GM18867 (cell line): ENCODE results near the gene PHGDH.
"Not testable (repeated sequence)": the region's sequence is repeated elsewhere in the genome, so short reads cannot be mapped to it uniquely, and the experiment has no call there.

Source experiments
- ATAC-seq: cut with Tn5 transposase; IDR thresholded peaks from one replicate; pipeline ENCODE4 v1.9.1; 2021; ENCODE audit warnings: mild to moderate bottlenecking, moderate library complexity; ENCODE audit not compliant: unreplicated experiment

The PHGDH gene

DNA sequence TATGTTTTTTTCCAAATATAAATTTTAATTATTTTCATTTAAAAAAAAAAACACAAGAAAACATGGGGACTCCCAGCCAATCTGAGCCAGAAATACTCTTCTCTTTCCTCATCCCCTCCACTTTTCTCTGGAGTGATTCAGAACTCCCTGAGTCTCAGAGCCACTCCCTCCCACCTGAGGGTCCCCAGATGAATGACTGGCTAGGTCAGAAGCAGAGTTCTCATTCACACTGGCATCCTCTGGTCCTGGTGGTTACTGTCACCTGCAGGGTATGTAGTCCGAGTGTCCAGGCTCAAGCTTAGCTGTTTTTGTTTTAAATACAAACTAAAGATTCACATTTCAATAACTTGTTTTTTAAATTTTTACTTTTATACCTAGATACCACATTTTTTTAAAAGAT lies 50.7 kb downstream of the PHGDH start:
- no peak for ATAC-seq

DNA sequence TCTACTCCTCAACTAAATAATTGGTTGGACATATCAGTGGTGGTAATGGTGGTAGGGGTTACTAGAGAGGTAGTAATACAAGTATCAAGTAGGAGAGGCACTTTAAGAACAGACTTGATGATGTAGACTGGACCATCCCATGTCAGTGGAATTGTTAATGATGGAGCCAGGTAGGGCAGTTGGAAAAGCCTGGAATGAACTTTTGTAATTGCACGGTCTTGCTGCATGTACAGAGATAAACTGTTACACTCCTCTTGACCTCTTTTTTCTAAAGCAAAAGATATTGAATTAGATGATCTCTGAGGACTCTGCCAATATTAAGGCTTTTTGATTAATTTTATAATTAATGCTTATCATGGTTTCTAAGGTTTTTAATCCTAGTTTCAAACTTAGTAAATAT lies 51.2 kb downstream of the PHGDH start:
- no peak for ATAC-seq

DNA sequence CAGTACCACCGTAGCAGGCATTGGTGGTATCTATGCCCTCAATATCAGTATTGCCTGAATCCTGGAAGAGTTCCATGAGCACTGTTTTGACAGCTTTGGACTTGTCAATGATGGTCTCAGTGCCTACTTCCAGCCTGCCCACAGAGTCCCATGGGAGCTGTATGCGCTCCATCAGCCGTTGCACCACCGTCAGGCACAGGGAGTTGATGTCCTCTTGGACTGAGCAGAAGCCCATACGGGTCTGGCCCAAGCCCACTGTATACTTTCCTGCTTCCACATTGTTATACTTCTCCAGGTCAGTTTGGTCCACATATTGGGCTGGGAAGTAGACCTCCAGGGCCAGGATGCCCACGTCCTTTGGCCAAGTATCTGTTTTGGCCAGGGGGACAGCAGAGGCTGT lies 52.5 kb downstream of the PHGDH start:
- ATAC-seq, result no peak

DNA sequence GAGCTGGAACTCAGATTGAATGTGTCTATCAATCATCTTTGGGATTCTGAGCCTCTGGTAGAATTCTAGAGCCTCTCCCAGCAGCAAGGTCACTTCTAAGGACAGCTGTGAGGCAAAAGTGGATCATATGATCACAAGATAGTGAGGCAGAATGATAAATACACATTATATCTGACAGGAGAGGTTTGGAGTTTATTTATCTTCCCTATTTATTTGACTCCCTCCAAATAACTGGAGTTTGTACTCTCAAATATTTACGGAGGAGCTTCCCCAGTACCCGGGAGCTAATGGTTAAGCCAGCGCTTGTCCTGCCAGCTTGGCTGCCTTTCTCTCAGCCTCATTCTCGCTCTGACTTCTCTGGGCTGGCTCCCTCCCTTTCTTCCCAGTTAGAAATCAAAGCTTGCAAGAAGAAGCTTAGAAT lies 54.6 kb downstream of the PHGDH start:
- no peak for ATAC-seq

DNA sequence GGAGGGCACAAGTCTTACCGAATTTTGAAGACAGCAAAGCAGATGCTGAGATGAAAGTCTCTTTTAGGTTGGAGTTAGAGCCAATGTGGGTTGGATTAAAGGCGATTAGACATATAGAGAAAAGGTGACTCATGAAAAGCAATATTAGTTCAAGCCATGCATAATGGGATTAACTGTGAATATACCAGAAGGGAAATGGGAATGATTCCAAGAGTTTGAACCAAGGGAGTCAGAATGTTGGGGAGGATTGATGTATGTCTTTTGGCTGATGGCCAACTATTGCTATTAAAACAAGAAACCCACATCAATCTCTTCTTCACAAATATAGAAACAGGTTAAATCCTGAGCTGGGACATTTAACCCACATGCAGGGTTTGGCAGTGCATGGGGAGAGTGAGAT lies 55.8 kb downstream of the PHGDH start:
- ATAC-seq, result no peak

DNA sequence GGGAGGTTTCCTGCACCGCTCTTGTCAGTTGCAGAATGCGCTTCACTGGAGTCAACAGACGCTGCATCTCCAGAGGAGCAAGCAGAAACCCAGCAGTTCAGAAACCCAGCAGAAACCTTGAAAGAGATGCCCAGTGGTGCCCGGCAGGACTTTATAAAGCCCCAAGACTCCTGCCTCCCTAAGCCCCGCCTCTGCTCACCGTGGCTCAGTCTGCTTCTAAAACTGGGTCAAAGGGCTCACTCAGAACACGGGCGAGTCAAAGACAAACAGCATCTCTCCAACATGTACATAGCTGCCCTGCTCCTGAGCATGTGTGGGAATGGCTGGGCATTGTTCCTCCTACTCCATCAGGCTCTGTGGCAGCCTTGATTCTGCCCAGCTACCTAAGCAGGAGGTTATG lies 57.0 kb downstream of the PHGDH start, which contains the start of gene HMGCS2:
HMGCS2 (minus strand) TSS at position 128 of the 400 bp plus-strand sequence; CDS start at position 67, 61 bp downstream.
- no peak for ATAC-seq

DNA sequence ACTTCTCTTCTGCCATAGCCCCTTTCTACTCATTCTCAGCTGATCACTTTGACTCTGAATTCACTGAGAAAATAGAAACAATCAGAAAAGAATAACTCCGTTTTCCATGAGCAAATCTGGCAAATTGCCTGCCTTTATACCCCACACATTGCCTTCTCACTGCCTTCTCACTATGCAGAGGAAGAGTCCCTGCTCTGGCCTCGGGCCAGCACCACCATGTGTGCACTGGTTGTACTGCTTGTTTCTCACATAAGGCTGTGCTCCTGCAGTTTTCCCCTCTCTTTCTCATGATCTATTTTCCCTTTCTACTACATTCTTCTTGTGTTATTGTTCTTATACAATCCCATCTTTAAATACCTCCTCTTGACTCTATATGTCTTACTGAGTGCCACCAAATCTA lies 59.3 kb downstream of the PHGDH start:
- no peak for ATAC-seq

DNA sequence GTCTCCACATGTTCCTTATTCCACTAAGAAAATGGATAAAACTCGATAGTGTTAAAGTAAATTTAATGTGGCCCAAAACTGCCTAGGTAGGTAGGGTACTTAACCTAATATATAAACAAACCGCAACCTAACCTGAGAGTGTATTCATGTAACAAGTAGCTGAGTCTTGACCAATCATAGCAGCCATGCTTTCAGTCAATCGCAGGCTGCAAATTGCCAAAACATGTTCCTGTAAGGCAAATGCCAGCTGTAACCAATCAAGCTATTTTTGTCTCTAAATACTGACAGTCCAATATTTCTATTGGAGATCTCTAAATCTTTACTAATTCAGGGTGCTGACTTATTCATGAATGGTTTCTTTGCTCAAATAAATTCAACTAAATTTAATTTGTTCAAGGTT lies 60.0 kb downstream of the PHGDH start:
- ATAC-seq, result no peak

DNA sequence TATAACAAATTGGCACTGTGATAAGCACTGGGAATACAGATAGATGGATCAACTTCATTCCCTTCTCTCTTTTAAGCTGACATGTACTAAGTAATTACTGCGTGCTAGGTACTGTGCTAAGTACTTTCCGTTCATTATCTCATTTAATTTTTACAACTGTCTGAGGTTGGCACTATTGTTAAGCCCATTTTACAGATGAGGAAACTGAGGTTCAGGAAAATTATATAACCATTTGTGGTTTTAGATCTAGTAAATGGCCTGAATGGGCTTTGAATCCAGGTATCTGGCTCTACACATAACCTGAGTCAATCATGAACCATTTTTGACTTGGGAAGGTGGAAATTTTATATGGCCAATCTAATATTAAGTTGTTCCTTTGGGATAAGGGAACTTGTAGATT lies 60.6 kb downstream of the PHGDH start:
- ATAC-seq, result no peak

DNA sequence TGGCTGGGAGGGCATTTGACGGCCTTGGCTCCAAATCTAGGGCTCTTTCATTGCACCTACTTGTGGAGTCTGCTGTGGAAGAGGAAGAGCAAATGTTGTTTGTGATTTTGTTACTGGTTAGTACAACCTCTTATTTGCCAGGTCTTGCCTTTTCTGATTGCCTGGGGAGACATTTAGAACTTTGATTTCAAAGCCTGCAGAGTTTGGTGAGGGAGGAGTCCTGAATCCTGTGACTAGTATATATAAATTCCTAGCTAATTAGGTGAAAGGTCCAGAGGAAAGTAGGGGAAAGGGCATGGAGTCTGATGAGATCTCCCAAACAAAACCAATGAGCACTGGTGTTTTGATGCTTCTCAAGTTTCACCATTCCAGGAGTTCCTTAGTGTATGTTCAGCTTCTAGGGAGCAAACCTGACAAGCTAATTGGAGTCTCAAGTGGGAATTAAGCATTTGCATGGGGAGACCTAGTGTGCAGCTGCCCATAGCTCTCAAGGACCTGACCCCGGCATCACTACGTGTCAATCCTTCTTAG lies 62.0 kb downstream of the PHGDH start:
- no peak for ATAC-seq

DNA sequence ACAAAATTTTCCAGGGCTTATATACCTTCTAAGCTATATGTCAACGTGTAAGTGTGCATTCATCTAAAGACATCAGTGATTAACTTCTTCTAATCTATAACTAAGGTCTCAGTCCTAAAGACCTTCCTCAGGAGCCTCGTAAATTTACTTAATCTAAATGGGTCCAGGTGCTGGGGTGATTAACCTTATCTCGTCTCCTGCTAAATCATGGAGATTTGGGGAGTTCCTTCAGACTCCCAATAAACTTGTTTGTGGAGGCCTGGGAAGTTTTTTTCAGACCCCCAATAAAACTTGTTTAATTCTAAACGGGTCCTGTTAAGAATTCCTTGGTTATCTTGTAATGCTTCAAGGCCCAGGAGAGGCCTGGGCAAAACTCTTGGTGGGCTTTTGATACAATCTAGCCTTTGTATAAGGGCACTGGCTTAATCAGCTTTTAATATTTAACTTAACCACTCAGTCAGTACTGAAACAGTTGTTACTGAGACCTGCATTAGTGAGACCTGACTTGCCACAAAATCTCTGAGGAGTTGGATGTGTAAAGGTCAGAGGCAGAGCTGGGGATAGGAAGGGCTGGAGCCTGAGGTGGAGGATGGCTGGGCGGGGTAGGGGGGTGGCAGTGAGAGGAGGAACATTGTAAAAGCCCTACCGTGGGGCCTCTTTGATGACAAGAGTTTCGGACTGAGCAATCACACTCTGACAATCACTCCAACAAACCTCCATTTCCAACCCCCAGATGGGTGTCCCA lies 63.2 kb downstream of the PHGDH start:
- ATAC-seq, result no peak

DNA sequence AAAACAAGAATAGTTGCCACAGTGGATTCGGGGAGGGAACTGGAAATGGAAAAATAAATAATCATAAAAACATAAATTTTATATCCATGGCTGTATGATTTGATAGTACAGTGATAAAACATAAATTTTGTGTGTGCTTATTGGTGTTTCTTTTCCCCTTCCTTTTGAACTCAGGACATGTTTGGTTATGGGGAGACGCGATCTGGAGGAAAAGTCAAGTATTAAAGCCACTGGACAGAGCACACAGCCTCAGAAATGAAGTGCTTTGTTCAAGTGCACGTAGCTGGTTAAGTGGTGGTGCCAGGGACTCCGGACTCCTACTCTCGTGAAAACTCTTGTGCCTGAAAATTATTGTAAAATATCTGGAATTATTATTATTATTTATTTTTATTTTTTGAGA lies 66.6 kb downstream of the PHGDH start:
- no peak for ATAC-seq

DNA sequence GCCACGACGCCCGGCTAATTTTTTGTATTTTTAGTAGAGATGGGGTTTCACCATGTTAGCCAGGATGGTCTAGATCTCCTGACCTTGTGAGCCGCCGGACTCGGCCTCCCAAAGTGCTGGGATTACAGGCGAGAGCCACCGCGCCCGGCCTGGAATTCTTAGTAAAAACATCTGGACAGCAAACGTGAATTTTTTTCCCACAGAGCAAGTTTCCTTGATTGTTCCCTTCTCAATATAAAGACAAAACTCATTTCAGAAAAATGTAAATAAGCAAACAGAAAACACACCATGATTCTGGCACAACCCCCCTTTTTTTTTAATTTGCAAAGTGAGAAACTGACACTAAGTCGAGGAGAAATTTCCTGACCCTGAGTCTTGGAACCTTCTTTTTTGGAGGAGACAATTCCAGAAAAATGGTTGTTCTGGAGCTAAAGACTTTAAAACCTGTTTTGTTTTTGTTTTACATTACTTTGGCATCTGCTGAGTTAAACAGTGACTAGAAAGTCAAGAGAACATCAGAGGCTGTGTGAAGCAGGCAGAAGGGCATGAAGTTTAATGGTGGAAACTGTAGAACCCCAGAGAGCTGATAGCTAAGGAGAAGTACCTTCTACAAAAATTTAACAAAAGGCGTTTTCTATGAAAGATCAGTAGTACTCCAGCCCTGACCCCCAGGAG lies 67.3 kb downstream of the PHGDH start:
- no peak for ATAC-seq

DNA sequence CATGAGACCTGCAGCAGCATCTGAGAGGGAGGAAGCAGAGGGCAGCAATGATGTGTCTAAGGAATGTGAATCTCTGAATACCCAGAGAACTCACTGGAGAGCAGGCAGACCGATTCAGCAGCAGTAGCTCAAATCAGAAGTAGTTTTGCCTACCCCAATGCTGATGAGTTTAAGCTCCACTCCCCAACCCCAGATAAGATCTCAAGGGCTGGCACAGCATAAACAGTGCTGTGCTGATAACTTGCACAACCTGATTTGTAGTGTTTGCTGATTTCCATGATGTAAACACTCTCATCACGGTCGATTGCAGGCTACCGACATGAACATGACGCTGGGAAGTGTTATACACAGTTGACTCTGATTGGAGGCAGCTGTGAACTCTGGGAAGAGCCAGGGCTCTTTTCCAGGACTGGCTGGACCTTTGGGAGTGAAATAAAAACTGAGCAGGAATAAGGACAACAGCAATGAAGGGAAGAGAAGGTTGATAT lies 68.2 kb downstream of the PHGDH start:
- ATAC-seq, result no peak

DNA sequence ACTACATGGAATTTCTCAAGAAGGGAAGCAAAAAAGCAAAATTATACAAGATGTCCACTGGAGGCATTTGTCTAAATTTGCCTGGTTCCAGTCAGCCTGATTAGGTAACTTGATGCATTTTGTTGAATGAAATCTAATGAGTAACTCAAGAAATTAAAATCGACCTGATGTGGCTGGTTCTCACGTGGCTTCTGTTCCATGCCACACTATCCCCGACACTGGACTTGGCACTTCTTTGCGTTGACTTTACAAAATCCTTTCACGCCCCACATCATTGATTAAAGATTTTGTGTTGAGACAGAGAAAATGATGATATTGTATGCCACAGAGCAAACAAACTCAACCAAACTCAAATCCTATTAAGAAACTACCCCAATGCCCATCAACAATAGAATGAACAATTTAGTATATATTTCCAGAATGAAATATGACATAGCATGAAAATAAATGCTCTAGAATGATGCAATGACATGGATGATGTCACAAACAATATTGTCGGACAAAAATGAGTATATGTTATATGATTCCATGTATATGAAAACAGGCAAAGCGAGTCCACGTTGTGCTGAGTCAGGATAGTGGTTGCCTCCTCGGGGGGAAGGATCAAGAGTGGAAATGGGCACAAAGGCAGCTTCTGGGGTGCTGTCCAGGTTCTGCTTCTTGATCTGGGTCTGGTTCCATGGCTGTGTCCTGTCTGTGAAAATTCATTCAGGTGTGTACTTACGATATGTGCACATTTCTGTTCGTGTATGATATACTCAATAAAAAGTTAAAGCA lies 69.9 kb downstream of the PHGDH start:
- ATAC-seq, result no peak

DNA sequence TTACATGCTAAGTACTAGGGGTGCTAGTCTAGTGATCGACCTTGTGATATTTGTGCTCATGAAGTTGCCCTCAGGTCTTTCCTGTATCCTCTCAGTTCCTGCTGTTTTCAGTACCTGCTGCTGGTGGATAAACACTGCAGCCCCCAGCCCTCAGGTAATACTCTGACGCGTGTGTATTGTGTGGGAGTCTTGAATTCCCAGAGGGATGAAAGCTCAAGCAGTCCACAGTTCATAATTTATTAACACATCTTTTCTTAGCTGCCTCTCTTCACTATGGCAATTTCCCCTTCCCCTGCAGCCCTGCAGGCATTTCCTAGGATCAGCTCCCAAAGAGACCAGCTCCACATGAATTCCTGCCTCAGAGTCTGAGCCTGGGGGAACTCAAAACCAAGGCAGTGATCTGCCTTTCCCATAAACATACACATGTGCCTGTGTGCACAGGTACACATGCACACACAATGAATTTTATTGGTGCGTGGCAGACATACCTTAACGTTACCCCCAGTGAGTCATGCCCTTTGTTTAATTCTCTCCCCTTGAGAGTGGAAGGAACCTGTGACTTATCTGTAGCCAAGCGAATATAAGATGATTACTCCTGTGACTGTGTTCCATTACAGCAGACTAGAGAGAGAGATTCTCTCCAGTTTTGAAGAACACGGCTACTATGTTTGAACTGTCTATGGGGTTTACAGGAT lies 71.0 kb downstream of the PHGDH start:
- no peak for ATAC-seq

DNA sequence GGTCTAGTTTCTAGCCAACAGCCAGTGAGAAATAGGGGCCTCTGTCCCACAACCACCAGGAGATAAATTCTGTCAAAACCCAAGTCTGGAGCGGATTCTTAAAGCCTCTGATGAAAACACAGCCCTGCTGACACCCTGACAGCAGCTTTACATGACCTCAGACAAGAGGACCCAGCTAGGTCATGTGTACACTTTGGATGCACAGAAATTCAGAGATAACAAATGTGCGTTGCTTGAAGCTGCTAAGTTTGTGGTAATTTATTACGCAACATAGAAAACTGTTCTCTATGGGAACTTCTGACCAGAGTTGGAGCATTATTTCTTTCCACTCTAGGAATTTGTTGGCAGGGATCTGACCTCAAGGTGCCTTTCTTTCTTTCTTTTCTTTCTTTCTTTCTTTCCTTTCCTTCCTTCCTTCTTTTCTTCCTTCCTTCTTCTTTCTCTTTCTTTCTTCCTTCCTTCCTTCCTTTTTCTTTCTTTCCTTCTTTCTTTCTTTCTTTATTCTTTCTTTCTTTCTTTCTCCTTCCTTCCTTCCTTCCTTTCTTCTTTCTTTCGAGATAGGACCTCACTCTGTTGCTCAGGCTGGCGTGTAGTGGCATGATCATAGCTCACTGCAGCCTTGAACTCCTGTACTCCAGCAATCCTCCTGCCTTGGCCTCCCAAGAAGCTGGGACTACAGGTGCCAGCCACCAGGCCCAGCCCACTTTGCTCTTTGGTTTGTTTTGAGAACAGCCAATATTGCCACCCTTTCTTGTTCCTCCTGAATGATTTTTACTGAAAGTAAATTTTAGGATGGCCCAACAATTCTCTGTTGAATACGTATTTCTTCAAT lies 71.8 kb downstream of the PHGDH start:
- no peak for ATAC-seq

DNA sequence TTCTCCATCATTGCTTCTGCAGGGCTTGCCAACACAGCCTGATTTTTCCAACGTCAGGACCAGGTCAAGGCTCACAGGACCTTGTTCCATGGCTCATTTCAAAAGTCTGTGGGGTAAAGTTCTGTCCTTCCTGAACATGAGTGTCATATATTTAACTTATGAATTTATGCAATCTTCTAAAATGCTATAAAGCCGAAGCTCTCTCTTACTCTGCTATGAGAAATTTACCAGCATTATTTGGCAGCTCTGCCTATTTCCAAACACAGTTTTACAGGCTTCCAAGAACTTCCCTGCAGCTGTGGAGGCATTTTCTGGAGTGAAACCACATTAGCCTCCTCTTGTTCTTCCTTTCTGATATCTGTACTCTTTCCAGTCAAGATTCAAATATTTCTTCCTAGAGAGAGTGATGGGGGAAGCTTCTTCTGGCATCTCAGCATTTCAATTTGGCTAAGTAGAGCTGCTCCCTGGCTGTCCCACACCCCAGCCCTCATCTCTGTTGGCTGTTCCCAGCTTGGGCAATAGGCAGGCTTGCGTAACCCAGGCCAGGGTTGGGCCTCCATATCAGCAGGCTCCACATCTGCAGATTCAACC lies 72.6 kb downstream of the PHGDH start:
- ATAC-seq, result no peak

DNA sequence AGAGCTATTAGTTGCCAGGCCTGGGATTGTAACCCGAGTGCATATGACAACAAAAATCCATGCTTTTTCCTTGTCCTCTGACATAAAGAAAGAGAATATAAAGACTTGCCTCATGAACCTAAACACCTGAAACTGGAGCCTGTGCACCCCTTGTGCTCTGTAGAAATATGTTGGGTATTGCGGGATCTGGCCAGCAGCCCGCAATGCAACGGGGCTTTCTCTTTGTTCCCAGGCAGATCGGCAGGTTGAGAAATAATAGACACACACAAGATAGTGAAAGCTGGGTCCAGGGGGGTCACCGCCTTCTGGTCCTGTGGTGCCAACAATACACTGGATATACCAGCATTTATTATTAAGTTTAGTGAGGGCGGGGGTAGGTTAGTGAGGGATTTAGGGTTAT lies 74.3 kb downstream of the PHGDH start:
- not testable (repeated sequence) for ATAC-seq
